Sciatic nerve (tissue), 2 donors: ENCODE measurements around the gene POR. TPM values are rescaled to one million over a fixed set of nuclear protein-coding genes. Genes with fewer than 3 reads are reported as not detected.

Experiments used
- ATAC-seq: fragments of 200-7000 bp; cut with Tn5 transposase; one replicate; pipeline ENCODE4 v1.9.1; 2020; ENCODE audit warnings: mild to moderate bottlenecking, moderate library complexity
- DNase-seq: peaks from one replicate; pipeline ENCODE4 v3.0.0-alpha.2; 2020; ENCODE audit warnings: low spot score
- intact Hi-C: fragments of 100-400 bp; cut with DNase I; formaldehyde crosslinking; loops from one replicate; pipeline ENCODE4 v1.14.2; 2022
- total RNA-seq: library from RNA; stranded (reverse); fragmentation: NEBNext Ultra II Directional; extraction: Animal tissue kit (Norgen Biotek cat#: 25700); gene quantifications from one replicate; pipeline ENCODE4 v1.2.1, GENCODE V29; 2021
- donor health status: DM: no; HTN: no; CAD: no.
- donor health status: DM: no; HTN: no; CAD: no.

POR gene
- total RNA-seq, 1 donor from 2014 or later = 89.2 TPM

- DNase-seq (no peak), ATAC-seq (peak; percentile 88)
- intact Hi-C loops = no loop called here
Measured at GRCh38 chr7:75966190-75966961, 51.4 kb downstream of the POR start.

- DNase-seq (no peak), ATAC-seq (no peak)
- intact Hi-C loops = no loop called here
Measured at GRCh38 chr7:75967055-75967454, 52.1 kb downstream of the POR start.

- intact Hi-C loops = no loop called here
- ATAC-seq (peak; percentile 6), DNase-seq (no peak)
Measured at GRCh38 chr7:75967487-75967997, 52.6 kb downstream of the POR start.

GRCh38 chr7:75968012-75968411, 53.1 kb downstream of the POR start:
- ATAC-seq (no peak), DNase-seq (no peak)
- intact Hi-C loops = no loop called here

GRCh38 chr7:75968561-75969001, 53.6 kb downstream of the POR start:
- no peak for DNase-seq
- intact Hi-C loops = no loop called here

GRCh38 chr7:75969182-75969581, 54.2 kb downstream of the POR start:
- DNase-seq (no peak), ATAC-seq (no peak)

More at GRCh38 chr7:75968561-75969001, 53.6 kb downstream of the POR start:
- ATAC-seq = no peak

GRCh38 chr7:75969704-75970498, 54.9 kb downstream of the POR start:
- ATAC-seq (no peak), DNase-seq (no peak)
- intact Hi-C loops = no loop called here

More at GRCh38 chr7:75969182-75969581, 54.2 kb downstream of the POR start:
- intact Hi-C loops = no loop called here

- intact Hi-C loops = no loop called here
- no peak for ATAC-seq
Measured at GRCh38 chr7:75971309-75971960, 56.5 kb downstream of the POR start.

GRCh38 chr7:75971961-75972763, 57.2 kb downstream of the POR start:
- ATAC-seq (peak; percentile 72), DNase-seq (no peak)

More at GRCh38 chr7:75971309-75971960, 56.5 kb downstream of the POR start:
- DNase-seq = no peak

GRCh38 chr7:75977743-75978142, 62.8 kb downstream of the POR start:
- ATAC-seq (peak; percentile 90), DNase-seq (no peak)
- intact Hi-C loops = no loop called here

More at GRCh38 chr7:75971961-75972763, 57.2 kb downstream of the POR start:
- intact Hi-C loops = no loop called here

GRCh38 chr7:75979759-75980429, 64.9 kb downstream of the POR start:
- no peak for ATAC-seq
- intact Hi-C loops = loop anchor here (5.0 kb wide), 1 partner anchor 973 kb away; no protein-coding TSS in a partner anchor
- DNase-seq = no peak

GRCh38 chr7:75980430-75981202, 65.7 kb downstream of the POR start:
- intact Hi-C loops = loop anchor here (5.0 kb wide), 1 partner anchor 973 kb away; no protein-coding TSS in a partner anchor
- ATAC-seq (no peak), DNase-seq (no peak)

- DNase-seq = no peak
- no peak for ATAC-seq
- intact Hi-C loops = loop anchor here (5.0 kb wide), 1 partner anchor 974 kb away; no protein-coding TSS in a partner anchor
Measured at GRCh38 chr7:75981203-75981452, 66.2 kb downstream of the POR start.

- ATAC-seq = no peak
- intact Hi-C loops = loop anchor here (5.0 kb wide), 1 partner anchor 974 kb away; no protein-coding TSS in a partner anchor
- DNase-seq = no peak
Measured at GRCh38 chr7:75981453-75982305, 66.7 kb downstream of the POR start.

GRCh38 chr7:75982306-75983064, 67.5 kb downstream of the POR start:
- intact Hi-C loops = loop anchor here (5.0 kb wide), 1 partner anchor 975 kb away; no protein-coding TSS in a partner anchor
- DNase-seq (no peak), ATAC-seq (no peak)
